B cell (primary cell): Measurements from ENCODE around the gene GNG2. TPM values are rescaled to one million over a fixed set of nuclear protein-coding genes. Genes with fewer than 3 reads are reported as not detected.

Source experiments
- ATAC-seq: fragments of 200-7000 bp; cut with Tn5 transposase; one replicate; pipeline ENCODE4 v1.10.0; 2021; ENCODE audit warnings: low read depth, mild to moderate bottlenecking, moderate number of reproducible peaks, moderate library complexity
- CTCF ChIA-PET: fragments of 350-600 bp; sonication (Branson Sonifier 250); formaldehyde crosslinking; loops from one replicate; lab custom pipeline; 2021; ENCODE audit warnings: antibody characterized with exemption, inconsistent platforms; lab: Charles Lee
- POLR2A ChIA-PET: fragments of 350-600 bp; sonication (Branson Sonifier 250); formaldehyde crosslinking; loops from one replicate; lab custom pipeline; 2021; ENCODE audit warnings: antibody characterized with exemption; lab: Charles Lee
- DNase-seq: peaks from one replicate; pipeline ENCODE4 v3.0.0; 2013
- H2AFZ ChIP-seq: 2 replicates; pipeline ENCODE4 v1.6.1; 2012; ENCODE audit warnings: mild to moderate bottlenecking, low read depth, low read length; ENCODE audit not compliant: insufficient read depth, poor library complexity, severe bottlenecking
- H3K27ac ChIP-seq, 2 donors: 1 replicate in 1 of 2; 2 replicates in 1 of 2; pipeline ENCODE4 v1.5.1; 2012 to 2013; ENCODE audit warnings: low read length in 2 of 2, mild to moderate bottlenecking in 2 of 2, moderate library complexity in 1 of 2
- H3K27me3 ChIP-seq, 4 experiments: fragments of 200-600 bp in 1 of 4; sonication (generic) in 1 of 4; replicated peaks in 1 of 4; 1 replicate in 2 of 4; 2 replicates in 2 of 4; pipeline versions ENCODE4 v1.6.1 to v1.7.0; 2013 to 2016; ENCODE audit warnings: low read length in 3 of 4, mild to moderate bottlenecking in 2 of 4, mixed read lengths in 1 of 4, moderate library complexity in 1 of 4; ENCODE audit not compliant: insufficient read depth in 4 of 4, control insufficient read depth in 3 of 4; ENCODE audit errors: control extremely low read depth in 1 of 4
- H3K36me3 ChIP-seq, 2 experiments: replicated peaks in 1 of 2; 1 replicate in 1 of 2; 2 replicates in 1 of 2; pipeline versions ENCODE4 v1.6.1 to v1.7.1; 2013; ENCODE audit warnings: low read length in 1 of 2; ENCODE audit not compliant: insufficient read depth in 2 of 2, control insufficient read depth in 1 of 2; ENCODE audit errors: control extremely low read depth in 1 of 2, extremely low read depth in 1 of 2
- H3K4me1 ChIP-seq, 2 donors: fragments of 200-600 bp in 1 of 2; sonication (generic) in 1 of 2; 1 replicate in 1 of 2; 2 replicates in 1 of 2; pipeline versions ENCODE4 v1.5.1 to v1.6.1; 2013 to 2017; ENCODE audit warnings: low read length in 2 of 2; ENCODE audit not compliant: control insufficient read depth in 2 of 2, insufficient read depth in 2 of 2
- H3K4me2 ChIP-seq: replicated peaks from 2 replicates; pipeline ENCODE3; 2012; ENCODE audit warnings: mild to moderate bottlenecking, low read depth, low read length; ENCODE audit not compliant: poor library complexity, severe bottlenecking
- H3K4me3 ChIP-seq, 5 experiments: fragments of 200-600 bp in 1 of 5; sonication (generic) in 1 of 5; 1 replicate in 3 of 5; 2 replicates in 2 of 5; pipeline versions ENCODE4 v1.5.1 to v1.7.0; 2011 to 2016; ENCODE audit warnings: low read length in 4 of 5, mild to moderate bottlenecking in 4 of 5, low read depth in 2 of 5, control low read depth in 1 of 5, moderate library complexity in 1 of 5; ENCODE audit not compliant: insufficient read depth in 1 of 5; ENCODE audit errors: control extremely low read depth in 1 of 5, extremely low read depth in 1 of 5
- H3K79me2 ChIP-seq: fragments of 200-600 bp; sonication (generic); one replicate; pipeline ENCODE4 v1.6.0; 2016; ENCODE audit warnings: low read length; ENCODE audit not compliant: control insufficient read depth, insufficient read depth
- H3K9ac ChIP-seq: fragments of 200-600 bp; sonication (generic); 2 replicates; pipeline ENCODE4 v1.6.1; 2017; ENCODE audit warnings: mild to moderate bottlenecking, low read length, moderate library complexity
- H3K9me3 ChIP-seq, 3 donors: one replicate each; pipeline versions ENCODE4 v1.6.1 to v1.7.1; 2013; ENCODE audit warnings: low read length in 2 of 3; ENCODE audit not compliant: control insufficient read depth in 2 of 3, insufficient read depth in 1 of 3; ENCODE audit errors: control extremely low read depth in 1 of 3
- H4K20me1 ChIP-seq: 2 replicates; pipeline ENCODE4 v1.6.0; 2012; ENCODE audit warnings: mild to moderate bottlenecking, low read length; ENCODE audit not compliant: insufficient read depth, control insufficient read depth, poor library complexity, severe bottlenecking
- H3K27ac Mint-ChIP-seq: one replicate; pipeline ENCODE4 v1.8.0; 2021; ENCODE audit warnings: mixed read lengths
- H3K27me3 Mint-ChIP-seq: one replicate; pipeline ENCODE4 v1.8.0; 2021; ENCODE audit warnings: mixed read lengths
- H3K4me1 Mint-ChIP-seq: one replicate; pipeline ENCODE4 v1.8.0; 2021; ENCODE audit warnings: mixed read lengths
- H3K4me3 Mint-ChIP-seq: one replicate; pipeline ENCODE4 v1.8.0; 2021; ENCODE audit warnings: mixed read lengths
- H3K9me3 Mint-ChIP-seq: one replicate; pipeline ENCODE4 v1.8.0; 2022; ENCODE audit warnings: mixed read lengths; ENCODE audit not compliant: insufficient read depth
- EZH2 ChIP-seq: IDR thresholded peaks from 2 replicates; pipeline ENCODE4 v1.6.1; 2012; ENCODE audit warnings: borderline replicate concordance, low read depth, mild to moderate bottlenecking, moderate library complexity, low read length; ENCODE audit not compliant: insufficient read depth, poor library complexity, severe bottlenecking
- WGBS: methylation state at CpG from one replicate; pipeline ENCODE4 v1.1.5; 2013; ENCODE audit warnings: missing lambda C conversion rate; ENCODE audit not compliant: insufficient coverage; 5-methylcytosine and 5-hydroxymethylcytosine counted together
- intact Hi-C: fragments of 100-400 bp; cut with micrococcal nuclease; formaldehyde crosslinking; loops from one replicate; pipeline ENCODE4 v1.10.0; 2022
- polyA plus RNA-seq: library from polyadenylated mRNA; depleted of rRNA; stranded (reverse); fragments of >200 nt; gene quantifications from 2 replicates; pipeline ENCODE4 v1.2.3, GENCODE V29; 2012
- total RNA-seq, 2 donors: library from RNA; stranded (reverse); fragments of 120-200 nt in 1 of 2; gene quantifications; 1 replicate in 1 of 2; 2 replicates in 1 of 2; pipeline versions ENCODE4 v1.2.3 to v1.2.4, GENCODE V29; 2013 to 2022
- TF ChIP-seq, protein P1 (sequence below): fragments of 200-600 bp; IDR thresholded peaks from one replicate; pipeline ENCODE4 v1.8.0; 2022; ENCODE audit warnings: antibody characterized with exemption, mild to moderate bottlenecking

GNG2 gene
- total and polyA plus RNA-seq, 2 donors (not counting 1 experiment from before 2014, with no cell fraction given) = 21.9 to 57.6 TPM

DNA sequence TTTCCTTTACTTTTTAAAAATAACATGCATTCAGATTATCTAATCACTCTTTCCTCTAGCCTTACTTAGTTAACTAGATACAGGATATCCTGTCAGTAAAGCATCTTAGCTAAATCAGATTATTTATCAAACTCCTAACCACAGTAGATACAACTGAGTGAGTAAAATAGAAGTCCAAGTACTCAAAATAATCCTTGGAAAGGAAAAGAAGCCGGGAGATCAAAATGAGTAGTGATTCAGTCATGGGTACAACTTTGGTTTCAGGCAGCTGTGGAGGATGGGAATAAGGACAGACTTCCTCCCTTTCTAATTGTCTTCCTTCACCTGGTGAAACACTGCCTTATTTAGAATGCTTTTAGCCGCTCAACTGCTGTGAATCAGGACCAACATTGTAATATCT, 29.4 kb downstream of the GNG2 start:
- CTCF ChIA-PET = interaction anchor here (0.7 to 1.4 kb wide), 3 partner anchors 11 to 29 kb away, joined by 3 to 4 read pairs (median 3); no protein-coding TSS in a partner anchor
- intact Hi-C loops = no loop called here

DNA sequence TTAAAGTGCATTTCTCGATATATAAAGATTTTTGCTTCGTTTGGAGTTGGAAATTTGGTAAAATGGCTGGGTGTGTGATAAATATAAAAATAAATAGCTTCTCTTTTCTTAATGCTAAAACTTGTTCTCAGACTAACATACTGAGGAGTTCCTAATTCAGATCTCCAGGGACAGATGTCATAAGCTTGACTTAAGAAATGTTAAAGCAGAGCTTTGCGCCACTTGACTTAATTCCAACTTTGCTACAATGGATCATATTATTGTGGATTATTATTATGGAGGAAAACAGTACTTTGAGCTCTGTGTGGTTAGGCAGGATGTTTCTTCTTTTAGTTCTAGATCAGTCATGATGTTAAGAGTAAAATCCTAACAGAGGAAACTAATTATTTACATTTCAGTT, 33.8 kb downstream of the GNG2 start:
- H3K27me3 ChIP-seq = no peaks in the 10 kb centered on the region
- H3K27ac ChIP-seq = no peak overlapping the region
- H3K4me3 Mint-ChIP-seq = no peak overlapping the region
- no peak overlapping the region for H3K27ac Mint-ChIP-seq
- ChIA-PET POLR2A (no interaction called here), CTCF (interaction anchor here (0.7 kb wide), 1 partner anchor 14 kb away, joined by 3 read pairs; no protein-coding TSS in a partner anchor)
- H3K4me1 ChIP-seq = peaks cover 4 to 6% of the 10 kb centered on the region in 2 donors
- ATAC-seq = no peak
- WGBS = no CpG with 5 or more reads among the region's 3 CpGs
- no peak overlapping the region for H3K4me3 ChIP-seq
- H2AFZ ChIP-seq = no peak overlapping the region
- H3K36me3 ChIP-seq = peaks cover 2 to 6% of the 10 kb centered on the region in 2 experiments
- no peak for TF ChIP-seq EZH2
- TF ChIP-seq, protein P1, sequence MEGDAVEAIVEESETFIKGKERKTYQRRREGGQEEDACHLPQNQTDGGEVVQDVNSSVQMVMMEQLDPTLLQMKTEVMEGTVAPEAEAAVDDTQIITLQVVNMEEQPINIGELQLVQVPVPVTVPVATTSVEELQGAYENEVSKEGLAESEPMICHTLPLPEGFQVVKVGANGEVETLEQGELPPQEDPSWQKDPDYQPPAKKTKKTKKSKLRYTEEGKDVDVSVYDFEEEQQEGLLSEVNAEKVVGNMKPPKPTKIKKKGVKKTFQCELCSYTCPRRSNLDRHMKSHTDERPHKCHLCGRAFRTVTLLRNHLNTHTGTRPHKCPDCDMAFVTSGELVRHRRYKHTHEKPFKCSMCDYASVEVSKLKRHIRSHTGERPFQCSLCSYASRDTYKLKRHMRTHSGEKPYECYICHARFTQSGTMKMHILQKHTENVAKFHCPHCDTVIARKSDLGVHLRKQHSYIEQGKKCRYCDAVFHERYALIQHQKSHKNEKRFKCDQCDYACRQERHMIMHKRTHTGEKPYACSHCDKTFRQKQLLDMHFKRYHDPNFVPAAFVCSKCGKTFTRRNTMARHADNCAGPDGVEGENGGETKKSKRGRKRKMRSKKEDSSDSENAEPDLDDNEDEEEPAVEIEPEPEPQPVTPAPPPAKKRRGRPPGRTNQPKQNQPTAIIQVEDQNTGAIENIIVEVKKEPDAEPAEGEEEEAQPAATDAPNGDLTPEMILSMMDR = no peak
- no peaks in the 10 kb centered on the region for H3K27me3 Mint-ChIP-seq
- H3K9me3 ChIP-seq = no peaks in the 10 kb centered on the region
- peaks cover 7% of the 10 kb centered on the region for H4K20me1 ChIP-seq
- peaks cover 42% of the 10 kb centered on the region for H3K4me1 Mint-ChIP-seq
- no peak overlapping the region for H3K4me2 ChIP-seq
- H3K9ac ChIP-seq = no peak overlapping the region
- intact Hi-C loops = no loop called here
- no peak for DNase-seq
- H3K79me2 ChIP-seq = peaks cover 69% of the 10 kb centered on the region
- H3K9me3 Mint-ChIP-seq = no peaks in the 10 kb centered on the region

More for the DNA sequence above, 29.4 kb downstream of the GNG2 start:
- Histone ChIP-seq H3K27me3 (no peaks in the 10 kb centered on the region), H3K9ac (no peak overlapping the region), H3K4me1 (peaks cover 1 to 2% of the 10 kb centered on the region in 2 donors), H3K36me3 (peaks cover 0 to 5% of the 10 kb centered on the region in 2 experiments), H4K20me1 (no peaks in the 10 kb centered on the region), H3K4me3 (no peak overlapping the region), H2AFZ (no peak overlapping the region), H3K4me2 (no peak overlapping the region), H3K27ac (no peak overlapping the region), H3K9me3 (no peaks in the 10 kb centered on the region), H3K79me2 (peaks cover 75% of the 10 kb centered on the region)
- DNase-seq (no peak), ATAC-seq (no peak)
- no peak for TF ChIP-seq EZH2
- TF ChIP-seq, protein P1 = no peak
- Mint-ChIP-seq H3K4me3 (no peak overlapping the region), H3K9me3 (no peaks in the 10 kb centered on the region), H3K27me3 (no peaks in the 10 kb centered on the region), H3K4me1 (peaks cover 37% of the 10 kb centered on the region), H3K27ac (no peak overlapping the region)
- WGBS = 60% methylated on average over 1 of the region's 2 CpGs
- POLR2A ChIA-PET = no interaction called here
